Measurements from ENCODE around the gene GPR142.

Gene GPR142

GRCh38 chr17:74413491-74413890, 46.2 kb downstream of the GPR142 start:
- Mint-ChIP-seq H3K4me1 (no peaks in the 10 kb centered on the region), H3K4me3 (no peak overlapping the region), H3K27ac (ENCODE audit: low read depth) (no peak overlapping the region), H3K36me3 (ENCODE audit: insufficient read depth) (no peaks in the 10 kb centered on the region), H3K27me3 (peaks cover 33% of the 10 kb centered on the region), H3K9me3 (no peaks in the 10 kb centered on the region)
- ATAC-seq (replicated peaks; ENCODE audit: extremely low read depth, poor library complexity, severe bottlenecking) (no peak), DNase-seq (ENCODE audit: low spot score in 2 of 2) (no peak)

- DNase-seq (ENCODE audit: low spot score in 2 of 2) (no peak), ATAC-seq (replicated peaks; ENCODE audit: extremely low read depth, poor library complexity, severe bottlenecking) (no peak)
- no peak overlapping the region for H3K27ac Mint-ChIP-seq (ENCODE audit: low read depth)
- H3K36me3 Mint-ChIP-seq (ENCODE audit: insufficient read depth), result no peaks in the 10 kb centered on the region
- no peaks in the 10 kb centered on the region for H3K4me1 Mint-ChIP-seq
- peaks cover 42% of the 10 kb centered on the region for H3K27me3 Mint-ChIP-seq
- H3K4me3 Mint-ChIP-seq, result no peak overlapping the region
- no peaks in the 10 kb centered on the region for H3K9me3 Mint-ChIP-seq
These were observed 47.2 kb downstream of the GPR142 start for GRCh38 chr17:74414510-74414909.

GRCh38 chr17:74415608-74416396, 48.5 kb downstream of the GPR142 start:
- no peak overlapping the region for H3K4me3 Mint-ChIP-seq
- no peaks in the 10 kb centered on the region for H3K4me1 Mint-ChIP-seq
- H3K9me3 Mint-ChIP-seq, result no peaks in the 10 kb centered on the region
- peaks cover 43% of the 10 kb centered on the region for H3K27me3 Mint-ChIP-seq
- DNase-seq (ENCODE audit: low spot score in 2 of 2), result no peak
- no peak for ATAC-seq (replicated peaks; ENCODE audit: extremely low read depth, poor library complexity, severe bottlenecking)
- no peaks in the 10 kb centered on the region for H3K36me3 Mint-ChIP-seq (ENCODE audit: insufficient read depth)
- no peak overlapping the region for H3K27ac Mint-ChIP-seq (ENCODE audit: low read depth)

GRCh38 chr17:74417178-74418045, 50.1 kb downstream of the GPR142 start:
- Mint-ChIP-seq H3K27ac (ENCODE audit: low read depth) (no peak overlapping the region), H3K9me3 (no peaks in the 10 kb centered on the region), H3K4me3 (no peak overlapping the region), H3K4me1 (no peaks in the 10 kb centered on the region), H3K27me3 (peaks cover 47% of the 10 kb centered on the region), H3K36me3 (ENCODE audit: insufficient read depth) (no peaks in the 10 kb centered on the region)
- DNase-seq (ENCODE audit: low spot score in 2 of 2), result no peak
- ATAC-seq (replicated peaks; ENCODE audit: extremely low read depth, poor library complexity, severe bottlenecking), result no peak

- H3K27ac Mint-ChIP-seq (ENCODE audit: low read depth), result no peak overlapping the region
- H3K9me3 Mint-ChIP-seq, result no peaks in the 10 kb centered on the region
- no peak overlapping the region for H3K4me3 Mint-ChIP-seq
- no peak for ATAC-seq (replicated peaks; ENCODE audit: extremely low read depth, poor library complexity, severe bottlenecking)
- DNase-seq (ENCODE audit: low spot score in 2 of 2), result no peak
- H3K27me3 Mint-ChIP-seq, result peaks cover 53% of the 10 kb centered on the region
- H3K4me1 Mint-ChIP-seq, result no peaks in the 10 kb centered on the region
- no peaks in the 10 kb centered on the region for H3K36me3 Mint-ChIP-seq (ENCODE audit: insufficient read depth)
These were observed 52.7 kb downstream of the GPR142 start for GRCh38 chr17:74419928-74420411.
